PC-3 (cell line): ENCODE data around the gene RERE. TPM values are rescaled to one million over a fixed set of nuclear protein-coding genes. Genes with fewer than 3 reads are reported as not detected.

Source experiments
- ATAC-seq: fragments of 200-7000 bp; cut with Tn5 transposase; 2 replicates; pipeline ENCODE4 v1.9.1; 2020; ENCODE audit warnings: mild to moderate bottlenecking, moderate library complexity
- BruUV-seq: library from RNA; stranded (reverse); fragments of 400-500 nt; replicated peaks from 2 replicates; lab custom pipeline; 2021; lab: Mats Ljungman, UMichigan
- CTCF ChIA-PET: fragments of 300-600 bp; sonication (Branson Sonifier 250); formaldehyde crosslinking; loops from one replicate; lab custom pipeline; 2022; ENCODE audit warnings: antibody characterized with exemption; lab: Charles Lee
- POLR2A ChIA-PET: fragments of 300-600 bp; sonication (Branson Sonifier 250); formaldehyde crosslinking; loops from one replicate; lab custom pipeline; 2022; ENCODE audit warnings: antibody characterized with exemption; ENCODE audit not compliant: unreplicated experiment; lab: Charles Lee
- DNase-seq: peaks from one replicate; pipeline ENCODE4 v3.0.0-alpha.2; 2015
- H2AFZ ChIP-seq: fragments of 300-600 bp; sonication (generic); 2 replicates; pipeline ENCODE4 v1.6.0; 2016; ENCODE audit warnings: antibody characterized with exemption, low read length
- H3F3A ChIP-seq: fragments of 300-600 bp; sonication (generic); one replicate; pipeline ENCODE4 v1.6.0; 2017; ENCODE audit warnings: antibody characterized with exemption, low read length, control low read depth, mild to moderate bottlenecking; ENCODE audit not compliant: unreplicated experiment
- H3K27ac ChIP-seq: fragments of 300-600 bp; sonication (generic); 2 replicates; pipeline ENCODE4 v1.5.1; 2016; ENCODE audit warnings: mild to moderate bottlenecking, low read length
- H3K27me3 ChIP-seq: fragments of 300-600 bp; sonication (generic); 2 replicates; pipeline ENCODE4 v1.6.1; 2016; ENCODE audit warnings: low read length, mixed read lengths
- H3K36me3 ChIP-seq: fragments of 300-600 bp; sonication (generic); 2 replicates; pipeline ENCODE4 v1.6.1; 2016; ENCODE audit warnings: low read depth, mixed run types, low read length, mixed read lengths
- H3K4me1 ChIP-seq: fragments of 300-600 bp; sonication (generic); 2 replicates; pipeline ENCODE4 v1.5.1; 2016; ENCODE audit warnings: low read length; ENCODE audit not compliant: insufficient read depth
- H3K4me2 ChIP-seq: fragments of 300-600 bp; sonication (generic); 2 replicates; pipeline ENCODE4 v1.6.0; 2016; ENCODE audit warnings: low read length
- H3K4me3 ChIP-seq: fragments of 300-600 bp; sonication (generic); 2 replicates; pipeline ENCODE4 v1.5.1; 2016; ENCODE audit warnings: mild to moderate bottlenecking, low read length, mixed read lengths
- H3K79me2 ChIP-seq: fragments of 300-600 bp; sonication (generic); 2 replicates; pipeline ENCODE4 v1.6.1; 2017; ENCODE audit warnings: low read length, mixed read lengths
- H3K9ac ChIP-seq: fragments of 300-600 bp; sonication (generic); 2 replicates; pipeline ENCODE4 v1.6.0; 2016; ENCODE audit warnings: mild to moderate bottlenecking, low read length
- H3K9me2 ChIP-seq: fragments of 300-600 bp; sonication (generic); replicated peaks from 2 replicates; pipeline ENCODE4 v1.6.1; 2016; ENCODE audit warnings: mixed run types, low read length, mixed read lengths
- H3K9me3 ChIP-seq: fragments of 300-600 bp; sonication (generic); 2 replicates; pipeline ENCODE4 v1.6.1; 2016; ENCODE audit warnings: low read length, mixed read lengths
- H4K20me1 ChIP-seq: fragments of 300-600 bp; sonication (generic); 2 replicates; pipeline ENCODE4 v1.6.1; 2016; ENCODE audit warnings: low read length, mixed read lengths
- CTCF ChIP-seq: fragments of 300-600 bp; sonication (generic); conservative IDR thresholded peaks from 2 replicates; pipeline ENCODE4 v1.5.1; 2017; ENCODE audit warnings: antibody characterized with exemption, low read depth, mild to moderate bottlenecking, low read length
- EZH2 ChIP-seq: fragments of 300-600 bp; sonication (generic); IDR thresholded peaks from one replicate; pipeline ENCODE4 v1.6.1; 2017; ENCODE audit warnings: antibody characterized with exemption, mild to moderate bottlenecking, low read length; ENCODE audit not compliant: unreplicated experiment
- EZH2phosphoT487 ChIP-seq: fragments of 300-600 bp; sonication (generic); IDR thresholded peaks from 2 replicates; pipeline ENCODE4 v1.6.1; 2018; ENCODE audit warnings: mild to moderate bottlenecking, antibody characterized with exemption, low read length, borderline replicate concordance
- intact Hi-C: fragments of 100-400 bp; cut with micrococcal nuclease; formaldehyde crosslinking; loops from 2 replicates; pipeline ENCODE4 v1.9.0; 2023
- total RNA-seq: library from RNA; depleted of rRNA; stranded (reverse); fragments of >200 nt; gene quantifications from 2 replicates; pipeline ENCODE4 v1.2.3, GENCODE V29; 2014

The RERE gene
- total RNA-seq, 1 experiment from 2014 or later: 24.2 TPM

GRCh38 chr1:8739377-8739776, 78.1 kb downstream of the RERE start:
- Histone ChIP-seq H3K36me3 (peaks cover 6% of the 10 kb centered on the region; the same call in 1 of the 2 replicates), H2AFZ (no peak overlapping the region), H3K79me2 (peaks cover 20% of the 10 kb centered on the region), H3K4me3 (no peak overlapping the region), H3K9ac (no peak overlapping the region), H3K27ac (0 out of 2 replicates have a peak overlapping the region, but pooled peaks have one; percentile 11), H4K20me1 (no peaks in the 10 kb centered on the region), H3K27me3 (no peaks in the 10 kb centered on the region), H3K9me3 (no peaks in the 10 kb centered on the region), H3K4me2 (no peak overlapping the region), H3K9me2 (no peaks in the 10 kb centered on the region), H3K4me1 (peaks cover 30% of the 10 kb centered on the region), H3F3A (peaks cover 4% of the 10 kb centered on the region)
- DNase-seq (no peak), ATAC-seq (no peak)
- BruUV-seq: no TSS peak
- intact Hi-C loops: no loop called here
- ChIA-PET POLR2A (interaction anchor here (0.6 kb wide), 1 partner anchor 109 kb away, joined by 3 read pairs; no protein-coding TSS in a partner anchor), CTCF (interaction anchor here (2.0 kb wide), 1 partner anchor 110 kb away, joined by 10 read pairs; no protein-coding TSS in a partner anchor)
- TF ChIP-seq CTCF: 0 out of 2 replicates have a peak, but pooled peaks have one; percentile 17
- TF ChIP-seq EZH2: no peak
- TF ChIP-seq EZH2phosphoT487: no peak

- TF ChIP-seq EZH2: no peak
- no peak for TF ChIP-seq CTCF
- no peak for TF ChIP-seq EZH2phosphoT487
- Histone ChIP-seq H3K9me3 (no peaks in the 10 kb centered on the region), H3K36me3 (peaks cover 6% of the 10 kb centered on the region; the same call in 1 of the 2 replicates), H3F3A (peaks cover 4% of the 10 kb centered on the region), H3K9ac (no peak overlapping the region), H3K9me2 (no peaks in the 10 kb centered on the region), H4K20me1 (no peaks in the 10 kb centered on the region), H2AFZ (no peak overlapping the region), H3K27me3 (no peaks in the 10 kb centered on the region), H3K4me2 (no peak overlapping the region), H3K27ac (no peak overlapping the region), H3K4me3 (no peak overlapping the region), H3K79me2 (peaks cover 20% of the 10 kb centered on the region), H3K4me1 (peaks cover 27% of the 10 kb centered on the region)
- no TSS peak for BruUV-seq
- intact Hi-C loops: no loop called here
- ATAC-seq (no peak), DNase-seq (no peak)
- POLR2A ChIA-PET: interaction anchor here (0.5 kb wide), 1 partner anchor 16 kb away, joined by 3 read pairs; no protein-coding TSS in a partner anchor
- CTCF ChIA-PET: interaction anchor here (0.6 kb wide), 2 partner anchors 95 to 112 kb away, joined by 4 to 10 read pairs; no protein-coding TSS in a partner anchor
Measured at GRCh38 chr1:8736927-8737326, 80.5 kb downstream of the RERE start.

GRCh38 chr1:8733484-8733883, 84.0 kb downstream of the RERE start:
- no peaks in the 10 kb centered on the region for H3K9me2 ChIP-seq
- no peaks in the 10 kb centered on the region for H4K20me1 ChIP-seq
- intact Hi-C loops: no loop called here
- H3K36me3 ChIP-seq: no peaks in the 10 kb centered on the region
- H2AFZ ChIP-seq: no peak overlapping the region
- ChIA-PET CTCF (interaction anchor here (0.5 to 1.2 kb wide), 3 partner anchors 21 to 116 kb away, joined by 3 to 6 read pairs (median 3); no protein-coding TSS in a partner anchor), POLR2A (no interaction called here)
- no peak overlapping the region for H3K9ac ChIP-seq
- H3F3A ChIP-seq: no peaks in the 10 kb centered on the region
- H3K4me3 ChIP-seq: no peak overlapping the region
- H3K79me2 ChIP-seq: 0 out of 2 replicates have a peak, but pooled peaks cover under 1% of the 10 kb centered on the region
- H3K4me2 ChIP-seq: 0 out of 2 replicates have a peak overlapping the region, but pooled peaks have one; percentile 14
- H3K9me3 ChIP-seq: no peaks in the 10 kb centered on the region
- H3K27ac ChIP-seq: peak overlapping the region; percentile 33
- peaks cover 8% of the 10 kb centered on the region for H3K4me1 ChIP-seq
- DNase-seq (peak; percentile 83), ATAC-seq (peak; percentile 84)
- H3K27me3 ChIP-seq: no peaks in the 10 kb centered on the region
- no TSS peak for BruUV-seq
- TF ChIP-seq EZH2phosphoT487: no peak
- no peak for TF ChIP-seq CTCF
- TF ChIP-seq EZH2: no peak
